LNCaP clone FGC (cell line): ENCODE data around the gene XNDC1N.

Experiments used
- DNase-seq: peaks from one replicate; pipeline ENCODE4 v3.0.0-alpha.2; 2011; ENCODE audit warnings: low read depth
- H3K4me3 ChIP-seq: 2 replicates; pipeline ENCODE4 v1.5.1; 2011; ENCODE audit warnings: mild to moderate bottlenecking, low read depth, low read length, control low read depth
- TF ChIP-seq, protein P1 (sequence below): IDR thresholded peaks from 2 replicates; pipeline ENCODE4 v1.5.1; 2012; ENCODE audit warnings: mild to moderate bottlenecking; ENCODE audit not compliant: control insufficient read depth, insufficient read depth; ENCODE audit errors: extremely low read depth

Gene XNDC1N, protein sequence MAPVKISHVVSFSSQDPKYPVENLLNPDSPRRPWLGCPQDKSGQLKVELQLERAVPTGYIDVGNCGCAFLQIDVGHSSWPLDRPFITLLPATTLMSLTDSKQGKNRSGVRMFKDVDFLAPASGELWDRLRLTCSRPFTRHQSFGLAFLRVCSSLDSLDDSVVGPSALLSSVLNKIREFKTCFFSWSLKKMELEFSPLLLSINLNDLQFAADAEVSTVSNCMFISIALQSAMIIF

DNA sequence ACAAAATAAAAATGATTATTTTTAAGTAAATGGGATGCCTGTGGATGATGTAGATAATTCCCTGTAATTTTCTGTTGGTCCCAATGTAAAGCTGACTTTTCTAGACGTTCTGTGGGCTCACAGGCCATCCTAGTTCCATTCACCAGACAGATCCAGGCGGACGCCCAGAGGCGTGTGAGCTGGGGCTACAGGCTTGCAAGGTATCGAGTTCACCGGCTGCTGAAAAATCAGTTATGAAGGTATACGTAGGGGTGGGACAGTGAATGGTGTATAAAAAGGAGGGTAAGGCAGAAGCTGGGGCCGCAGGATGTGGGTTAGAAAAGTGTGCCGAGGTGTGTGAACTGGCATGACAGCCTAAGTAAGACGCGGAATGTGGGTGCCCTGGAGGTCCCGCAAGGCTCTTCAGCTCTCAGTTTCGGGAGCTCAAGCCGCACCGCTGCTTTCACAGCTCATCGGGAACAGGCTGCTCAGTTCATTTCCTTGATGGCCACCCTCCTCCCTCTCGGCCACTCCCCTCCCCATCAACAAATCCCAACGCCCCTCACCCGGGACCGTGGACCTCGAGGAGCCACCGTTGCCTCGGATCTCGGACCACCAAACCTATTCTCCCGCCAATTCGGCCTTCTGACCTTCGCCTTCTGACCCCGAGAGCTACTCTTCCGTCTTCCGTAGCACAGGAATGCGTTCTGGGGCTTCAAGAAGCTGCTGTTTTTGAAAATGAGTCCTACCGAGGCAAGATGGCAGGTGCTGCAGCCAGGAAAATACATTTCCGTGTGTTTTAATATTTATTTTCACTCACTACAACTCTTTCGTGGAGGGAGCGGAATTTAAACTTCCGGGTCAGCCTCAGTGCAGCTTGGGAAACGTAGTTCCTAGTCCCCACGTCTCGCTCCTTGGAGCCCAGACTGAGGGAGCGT, at the start of gene XNDC1N:
Gene XNDC1N (minus strand): TSS at position 775 of the 917 bp plus-strand sequence. CDS start 5,241 bp downstream, outside the sequence.
- peak; percentile 79 for DNase-seq
- peak within 1 kb of the TSS; percentile 96 for H3K4me3 ChIP-seq
- TF ChIP-seq, protein P1, sequence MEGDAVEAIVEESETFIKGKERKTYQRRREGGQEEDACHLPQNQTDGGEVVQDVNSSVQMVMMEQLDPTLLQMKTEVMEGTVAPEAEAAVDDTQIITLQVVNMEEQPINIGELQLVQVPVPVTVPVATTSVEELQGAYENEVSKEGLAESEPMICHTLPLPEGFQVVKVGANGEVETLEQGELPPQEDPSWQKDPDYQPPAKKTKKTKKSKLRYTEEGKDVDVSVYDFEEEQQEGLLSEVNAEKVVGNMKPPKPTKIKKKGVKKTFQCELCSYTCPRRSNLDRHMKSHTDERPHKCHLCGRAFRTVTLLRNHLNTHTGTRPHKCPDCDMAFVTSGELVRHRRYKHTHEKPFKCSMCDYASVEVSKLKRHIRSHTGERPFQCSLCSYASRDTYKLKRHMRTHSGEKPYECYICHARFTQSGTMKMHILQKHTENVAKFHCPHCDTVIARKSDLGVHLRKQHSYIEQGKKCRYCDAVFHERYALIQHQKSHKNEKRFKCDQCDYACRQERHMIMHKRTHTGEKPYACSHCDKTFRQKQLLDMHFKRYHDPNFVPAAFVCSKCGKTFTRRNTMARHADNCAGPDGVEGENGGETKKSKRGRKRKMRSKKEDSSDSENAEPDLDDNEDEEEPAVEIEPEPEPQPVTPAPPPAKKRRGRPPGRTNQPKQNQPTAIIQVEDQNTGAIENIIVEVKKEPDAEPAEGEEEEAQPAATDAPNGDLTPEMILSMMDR = no peak

DNA sequence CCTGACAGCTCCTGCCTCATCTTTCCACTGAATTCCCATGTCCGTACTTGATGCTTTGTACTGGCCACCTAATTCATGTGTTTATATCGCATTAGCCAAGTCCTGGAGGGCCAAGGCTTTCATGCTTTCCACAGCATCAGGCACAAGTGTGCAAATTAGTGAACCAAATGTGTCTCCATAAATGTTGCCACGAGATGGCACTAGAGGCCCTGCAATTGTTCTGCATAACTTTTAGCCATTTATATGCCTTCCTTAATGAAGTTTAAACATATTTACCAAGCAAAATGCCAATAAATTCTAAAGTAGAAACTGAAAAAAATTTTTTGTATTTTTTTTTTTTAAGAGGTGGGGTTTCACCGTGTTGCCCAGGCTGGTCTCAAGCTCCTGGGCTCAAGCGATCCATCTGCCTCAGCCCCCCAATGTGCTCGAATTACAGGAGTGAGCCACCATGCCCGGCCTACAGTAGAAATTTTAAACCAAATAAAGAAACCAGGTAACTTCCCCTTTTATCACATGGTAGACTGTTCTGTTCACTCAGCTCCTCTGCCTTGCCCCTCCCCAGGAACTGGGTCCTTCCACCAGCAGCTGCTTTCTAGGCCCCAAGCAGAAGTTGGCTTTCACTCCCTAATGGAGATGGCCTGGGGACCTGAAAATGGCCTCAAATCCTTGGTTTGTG, 49.5 kb upstream of the XNDC1N start:
- TF ChIP-seq, protein P1 = peak; percentile 87
- no peak overlapping the region for H3K4me3 ChIP-seq
- no peak for DNase-seq

DNA sequence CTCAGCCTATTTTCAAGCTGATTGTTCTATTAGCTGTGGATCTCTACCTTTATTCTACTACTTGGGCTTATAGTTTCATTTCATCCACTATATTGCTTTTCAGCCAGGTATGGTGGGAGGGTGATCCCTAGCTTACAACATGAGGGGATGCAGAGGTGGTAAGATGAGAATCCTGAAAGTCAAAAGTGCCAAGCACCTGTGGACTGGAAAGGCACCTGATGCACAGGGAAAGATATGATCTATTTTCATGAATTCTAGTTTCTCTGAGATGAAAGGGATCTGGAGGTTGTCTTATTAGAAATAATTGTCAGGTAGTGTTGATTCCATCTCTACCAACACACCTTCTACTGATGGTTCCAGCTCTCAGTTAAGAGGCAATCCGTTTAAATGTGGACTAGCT, 48.7 kb upstream of the XNDC1N start:
- TF ChIP-seq, protein P1 = no peak
- no peak for DNase-seq
- no peak overlapping the region for H3K4me3 ChIP-seq

DNA sequence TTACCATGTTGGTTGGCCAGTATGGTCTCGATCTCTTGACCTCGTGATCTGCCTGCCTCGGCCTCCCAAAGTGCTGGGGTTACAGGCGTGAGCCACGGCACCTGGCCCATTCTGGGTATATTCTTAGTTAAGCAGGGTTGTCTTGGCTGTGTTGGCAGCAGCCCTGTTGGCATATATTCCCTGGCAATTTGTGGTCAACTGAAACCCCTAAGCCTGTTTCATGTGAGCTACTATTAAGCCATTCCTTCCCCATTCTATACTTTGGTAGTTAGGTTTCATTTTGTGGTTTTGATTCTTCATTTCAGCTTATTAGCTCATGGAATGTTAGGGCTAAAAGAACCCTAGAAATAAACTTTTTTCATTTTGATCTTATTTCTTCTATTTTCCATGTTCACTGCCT, 48.2 kb upstream of the XNDC1N start:
- H3K4me3 ChIP-seq = no peak overlapping the region
- no peak for DNase-seq
- TF ChIP-seq, protein P1 = no peak

DNA sequence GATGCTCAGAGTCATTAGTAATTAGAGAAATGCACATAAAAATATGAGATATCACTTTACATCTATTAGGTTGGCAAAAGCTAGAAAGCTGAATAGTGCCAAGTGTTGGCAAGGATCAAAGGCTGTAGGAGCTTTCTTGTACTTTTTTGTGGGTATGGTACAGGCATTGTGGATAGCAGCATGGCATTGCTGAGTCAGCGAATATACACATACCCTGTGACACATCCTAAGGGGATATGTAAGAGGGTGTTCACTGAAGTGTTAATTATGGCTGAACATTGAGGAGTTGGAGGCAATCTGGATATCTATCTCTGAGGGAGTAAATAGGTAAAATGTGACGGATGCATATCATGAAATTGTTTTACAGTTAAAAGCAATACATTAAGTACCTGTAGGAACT, 43.3 kb upstream of the XNDC1N start:
- TF ChIP-seq, protein P1 = no peak
- DNase-seq = no peak
- no peak overlapping the region for H3K4me3 ChIP-seq

DNA sequence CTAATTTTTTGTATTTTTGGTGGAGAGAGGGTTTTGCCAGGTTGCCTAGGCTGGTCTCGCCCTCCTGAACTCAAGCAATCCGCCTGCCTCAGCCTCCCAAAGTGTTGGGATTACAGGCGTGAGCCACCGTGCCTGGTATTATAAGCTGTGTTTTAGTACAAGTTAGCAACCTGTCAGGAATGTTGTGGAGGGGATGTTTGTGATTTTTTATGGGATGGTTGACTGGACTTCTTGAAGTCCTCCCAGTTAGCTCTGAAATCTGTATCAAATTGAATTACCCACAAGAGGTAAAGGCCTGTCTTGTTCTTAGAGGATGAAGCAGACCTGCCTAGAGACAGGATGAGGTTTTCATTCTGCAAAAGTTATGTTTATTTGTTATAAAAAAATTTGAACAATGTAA, 36.2 kb upstream of the XNDC1N start:
- TF ChIP-seq, protein P1 = no peak
- no peak for DNase-seq
- H3K4me3 ChIP-seq = no peak overlapping the region
